ENCODE measurements around the gene TRAK1.

GRCh38 chr3:42270561-42270960 is 179.4 kb downstream of the TRAK1 start:
- TF ChIP-seq POLR2A (IDR thresholded peaks at IDR 0.05; ENCODE audit: low read depth, low read length) (no peak), POLR2AphosphoS5 (IDR thresholded peaks at IDR 0.05; ENCODE audit: low read depth, low read length) (no peak), POU2F2 (IDR thresholded peaks at IDR 0.05; ENCODE audit: low read depth, low read length) (no peak), TAF1 (IDR thresholded peaks at IDR 0.05; ENCODE audit: low read depth, low read length) (no peak), SPI1 (IDR thresholded peaks at IDR 0.05; ENCODE audit: low read depth, low read length) (no peak), PAX5 (IDR thresholded peaks at IDR 0.05; ENCODE audit: insufficient read depth, low read length, severe bottlenecking) (no peak)

All from GM12891 (cell line).